ENCODE measurements around the gene ZNRD2.

The ZNRD2 gene

GRCh38 chr11:65554842-65555430 is 15.3 kb upstream of the ZNRD2 start:
- H3K36me3 ChIP-seq = no peaks in the 10 kb centered on the region
- TF ChIP-seq CTCF (IDR thresholded peaks at IDR 0.05; ENCODE audit: low read depth, low read length) = no peak
- no peaks in the 10 kb centered on the region for H3K9me3 ChIP-seq (ENCODE audit: severe bottlenecking)
- H3K27ac ChIP-seq = no peak overlapping the region
- DNase-seq = no peak
- no peak overlapping the region for H3K4me3 ChIP-seq (ENCODE audit: low read depth, low read length)
- no peaks in the 10 kb centered on the region for H3K27me3 ChIP-seq (ENCODE audit: insufficient read depth, low read depth, severe bottlenecking)

GRCh38 chr11:65555693-65556231 is 14.5 kb upstream of the ZNRD2 start:
- DNase-seq = no peak
- Histone ChIP-seq H3K36me3 (no peaks in the 10 kb centered on the region), H3K27me3 (ENCODE audit: insufficient read depth, low read depth, severe bottlenecking) (no peaks in the 10 kb centered on the region), H3K9me3 (ENCODE audit: severe bottlenecking) (no peaks in the 10 kb centered on the region), H3K27ac (no peak overlapping the region), H3K4me3 (ENCODE audit: low read depth, low read length) (no peak overlapping the region)
- no peak for TF ChIP-seq CTCF (IDR thresholded peaks at IDR 0.05; ENCODE audit: low read depth, low read length)

GRCh38 chr11:65556470-65557279 is 13.6 kb upstream of the ZNRD2 start:
- DNase-seq = no peak
- Histone ChIP-seq H3K4me3 (ENCODE audit: low read depth, low read length) (peak overlapping the region; percentile 42; the same call in 1 of the 2 replicates), H3K27ac (no peak overlapping the region)

GRCh38 chr11:65557280-65558001 is 12.8 kb upstream of the ZNRD2 start:
- no peaks in the 10 kb centered on the region for H3K27me3 ChIP-seq (ENCODE audit: insufficient read depth, low read depth, severe bottlenecking)
- no peaks in the 10 kb centered on the region for H3K36me3 ChIP-seq
- no peaks in the 10 kb centered on the region for H3K9me3 ChIP-seq (ENCODE audit: severe bottlenecking)
- no peak for DNase-seq
- H3K27ac ChIP-seq = no peak overlapping the region
- H3K4me3 ChIP-seq (ENCODE audit: low read depth, low read length) = peak overlapping the region; percentile 57
- TF ChIP-seq CTCF (IDR thresholded peaks at IDR 0.05; ENCODE audit: low read depth, low read length) = no peak

More at GRCh38 chr11:65556470-65557279, 13.6 kb upstream of the ZNRD2 start:
- H3K36me3 ChIP-seq = no peaks in the 10 kb centered on the region
- TF ChIP-seq CTCF (IDR thresholded peaks at IDR 0.05; ENCODE audit: low read depth, low read length) = no peak
- H3K9me3 ChIP-seq (ENCODE audit: severe bottlenecking) = no peaks in the 10 kb centered on the region
- H3K27me3 ChIP-seq (ENCODE audit: insufficient read depth, low read depth, severe bottlenecking) = no peaks in the 10 kb centered on the region

GRCh38 chr11:65558002-65558929 is 12.0 kb upstream of the ZNRD2 start, which contains the start of gene LTBP3:
Gene LTBP3, minus strand, starts transcription at chr11:65558359. Its CDS starts 400 bp downstream, at chr11:65557959.
- Histone ChIP-seq H3K9me3 (ENCODE audit: severe bottlenecking) (no peaks in the 10 kb centered on the region), H3K27ac (peak within 1 kb of the TSS; percentile 65), H3K27me3 (ENCODE audit: insufficient read depth, low read depth, severe bottlenecking) (no peaks in the 10 kb centered on the region), H3K4me3 (ENCODE audit: low read depth, low read length) (peak within 1 kb of the TSS; percentile 57), H3K36me3 (no peaks in the 10 kb centered on the region)
- no peak for TF ChIP-seq CTCF (IDR thresholded peaks at IDR 0.05; ENCODE audit: low read depth, low read length)
- no peak for DNase-seq
